Psoas muscle (tissue), 8 donors: ENCODE data around the gene EPB41L2. TPM values are rescaled to one million over a fixed set of nuclear protein-coding genes. Genes with fewer than 3 reads are reported as not detected.

Experiments
- ATAC-seq, 4 donors: fragments of 200-7000 bp; cut with Tn5 transposase; one replicate each; pipeline ENCODE4 v1.9.1; 2020; ENCODE audit warnings: moderate library complexity in 3 of 4, mild to moderate bottlenecking in 2 of 4
- DNase-seq, 2 donors: peaks; one replicate each; pipeline ENCODE4 v3.0.0-alpha.2; 2020
- H3K27ac ChIP-seq: fragments of 200-600 bp; one replicate; pipeline ENCODE4 v1.8.0; 2022
- H3K27me3 ChIP-seq, 3 donors: fragments of 200-600 bp in 1 of 3; one replicate each; pipeline versions ENCODE4 v1.6.1 to v1.8.0; 2013 to 2022; ENCODE audit warnings: low read length in 2 of 3, mild to moderate bottlenecking in 2 of 3, moderate library complexity in 1 of 3; ENCODE audit not compliant: insufficient read depth in 3 of 3
- H3K36me3 ChIP-seq, 2 donors: fragments of 200-600 bp in 1 of 2; one replicate each; pipeline versions ENCODE4 v1.6.1 to v1.8.0; 2013 to 2022; ENCODE audit warnings: low read depth in 1 of 2, mild to moderate bottlenecking in 1 of 2, moderate library complexity in 1 of 2; ENCODE audit not compliant: insufficient read depth in 1 of 2
- H3K4me1 ChIP-seq: fragments of 200-600 bp; one replicate; pipeline ENCODE4 v1.8.0; 2022
- H3K4me3 ChIP-seq: fragments of 200-600 bp; one replicate; pipeline ENCODE4 v1.8.0; 2022; ENCODE audit warnings: mild to moderate bottlenecking
- H3K9me3 ChIP-seq: fragments of 200-600 bp; one replicate; pipeline ENCODE4 v1.8.0; 2022
- CTCF ChIP-seq: fragments of 200-600 bp; IDR thresholded peaks from one replicate; pipeline ENCODE4 v1.8.0; 2022; ENCODE audit warnings: antibody characterized with exemption
- WGBS, 3 donors: extraction: QIAGEN DNeasy Blood & Tissue Kit; methylation state at CpG; one replicate each; pipeline versions ENCODE4 v1.1.6 to v1.1.7; 2013; 5-methylcytosine and 5-hydroxymethylcytosine counted together
- intact Hi-C, 2 donors: fragments of 100-400 bp; cut with DNase I; formaldehyde crosslinking; loops; one replicate each; pipeline versions ENCODE4 v1.11.0 to v1.14.2; 2022
- polyA plus RNA-seq, 3 donors: library from polyadenylated mRNA; stranded (reverse); fragments of 200-250 nt; gene quantifications; one replicate each; pipeline ENCODE4 v1.2.3, GENCODE V29; 2013
- total RNA-seq, 4 donors: library from RNA; stranded (reverse); fragmentation: NEBNext Ultra II Directional in 2 of 4; extraction: Animal tissue kit (Norgen Biotek cat#: 25700) in 2 of 4; gene quantifications; one replicate each; pipeline versions ENCODE4 v1.2.1 to v1.2.4, GENCODE V29; 2021 to 2023
- donor health status: healthy with polysubstance abuse.
- donor health status: DM: no; HTN: no; CAD: no; lungs with moderate emphysema.
- donor health status: Bipolar disorder and iron deficiency.
- donor health status: healthy.
- donor health status: DM: yes; HTN: yes; CAD: no.
- donor health status: DM: no; HTN: no; CAD: no.
- donor health status: DM: no; HTN: no; CAD: no.
- donor health status: DM: yes; HTN: yes; CAD: no.

EPB41L2 gene
- total and polyA plus RNA-seq, 7 donors, result 8.5 to 75.7 (median 22.7) TPM

GRCh38 chr6:130862370-130862769, 200.7 kb downstream of the EPB41L2 start:
- intact Hi-C loops, result no loop called here
- no peak overlapping the region for H3K4me3 ChIP-seq
- TF ChIP-seq CTCF, result no peak
- H3K27me3 ChIP-seq, result no peaks in the 10 kb centered on the region
- WGBS, 3 donors, result 67 to 95% (median 92%) methylated on average over 2 of the region's 2 CpGs
- peaks cover 0 to 41% of the 10 kb centered on the region in 2 donors for H3K36me3 ChIP-seq
- ATAC-seq, result no peak
- H3K27ac ChIP-seq, result no peak overlapping the region
- H3K9me3 ChIP-seq, result no peaks in the 10 kb centered on the region
- no peak for DNase-seq
- H3K4me1 ChIP-seq, result no peaks in the 10 kb centered on the region

DNA sequence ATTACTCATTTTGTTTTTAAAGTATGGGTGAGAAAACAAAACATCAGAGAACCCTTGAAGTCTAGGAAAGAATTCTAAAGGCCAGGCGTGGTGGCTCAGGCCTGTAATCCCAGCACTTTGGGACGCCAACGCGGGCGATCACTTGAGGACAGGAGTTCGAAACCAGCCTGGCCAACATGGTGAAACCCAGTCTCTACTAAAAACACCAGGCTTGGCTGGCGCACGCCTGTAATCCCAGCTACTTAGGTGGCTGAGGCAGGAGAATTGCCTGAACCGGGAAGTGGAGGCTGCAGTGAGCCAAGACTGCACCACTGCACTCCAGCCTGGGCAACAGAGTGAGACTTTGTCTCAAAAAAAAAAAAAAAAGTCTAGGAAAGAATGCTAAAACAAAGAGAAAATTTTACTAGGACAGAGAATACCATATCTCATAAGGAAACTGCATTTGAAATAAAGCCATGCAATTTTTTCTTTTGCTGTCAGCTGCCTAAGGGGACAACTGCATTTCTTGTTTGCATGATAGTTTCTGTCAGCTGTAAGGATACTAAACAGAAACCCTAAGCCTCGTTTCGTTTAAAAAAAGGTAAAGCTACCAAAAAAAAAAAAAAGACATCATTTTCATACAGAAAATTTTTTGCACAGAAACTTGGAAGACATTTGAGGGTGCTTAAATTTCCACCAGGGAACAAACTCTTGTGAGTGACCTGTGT, 203.7 kb downstream of the EPB41L2 start:
- no peak for TF ChIP-seq CTCF
- 76 to 87% (median 76%) methylated on average over 11 of the region's 11 CpGs for WGBS, 3 donors
- no peaks in the 10 kb centered on the region for H3K9me3 ChIP-seq
- DNase-seq (no peak), ATAC-seq (no peak)
- H3K36me3 ChIP-seq, result peaks cover 0 to 20% of the 10 kb centered on the region in 2 donors
- no peak overlapping the region for H3K4me3 ChIP-seq
- no peaks in the 10 kb centered on the region for H3K27me3 ChIP-seq
- H3K27ac ChIP-seq, result no peak overlapping the region
- H3K4me1 ChIP-seq, result no peaks in the 10 kb centered on the region
- intact Hi-C loops, result no loop called here

DNA sequence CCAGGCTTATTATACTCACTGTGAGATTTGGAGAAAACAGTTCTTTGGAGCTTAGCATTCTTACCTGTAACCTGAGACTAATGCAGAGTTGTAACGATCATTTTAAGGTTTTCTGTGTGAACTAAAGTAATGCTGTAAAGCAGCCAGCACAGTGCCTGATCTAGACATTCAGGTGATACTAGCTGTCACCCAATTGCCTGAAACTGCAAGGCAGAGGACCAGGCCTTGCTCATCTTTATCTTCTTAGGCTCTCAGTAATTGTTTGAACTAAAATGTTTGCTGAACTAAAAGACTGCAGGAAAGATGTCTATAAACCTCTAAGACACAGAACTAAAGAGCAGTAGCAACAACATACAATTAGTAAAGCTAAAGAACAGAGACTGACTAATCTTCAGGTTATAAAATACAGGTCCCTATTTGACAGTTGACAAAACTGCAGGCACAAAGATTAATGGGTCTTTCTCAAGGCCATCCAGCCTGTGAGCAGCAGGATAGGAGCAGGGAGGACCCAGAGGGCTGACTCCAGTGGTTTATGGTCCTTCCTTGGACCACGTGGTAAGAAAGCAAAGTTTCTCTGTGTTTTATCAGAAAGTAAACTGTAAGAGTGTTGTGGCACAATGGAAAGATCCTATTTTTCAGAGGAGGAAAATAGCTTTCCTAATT, 204.4 kb downstream of the EPB41L2 start:
- WGBS, 3 donors, result 41 to 57% (median 52%) methylated on average over 2 of the region's 2 CpGs
- Histone ChIP-seq H3K4me3 (no peak overlapping the region), H3K27ac (no peak overlapping the region), H3K4me1 (no peaks in the 10 kb centered on the region), H3K9me3 (no peaks in the 10 kb centered on the region), H3K36me3 (peaks cover 0 to 20% of the 10 kb centered on the region in 2 donors), H3K27me3 (no peaks in the 10 kb centered on the region)
- no peak for DNase-seq
- intact Hi-C loops, result no loop called here
- TF ChIP-seq CTCF, result no peak
- no peak for ATAC-seq

GRCh38 chr6:130858054-130858453, 205.0 kb downstream of the EPB41L2 start:
- Histone ChIP-seq H3K27me3 (no peaks in the 10 kb centered on the region), H3K36me3 (peaks cover 0 to 17% of the 10 kb centered on the region in 2 donors), H3K4me3 (no peak overlapping the region), H3K27ac (no peak overlapping the region), H3K9me3 (no peaks in the 10 kb centered on the region), H3K4me1 (no peaks in the 10 kb centered on the region)
- no peak for ATAC-seq
- no peak for DNase-seq
- no peak for TF ChIP-seq CTCF
- intact Hi-C loops, result no loop called here
- 77 to 81% (median 77%) methylated on average over 4 of the region's 4 CpGs for WGBS, 3 donors
